ENCODE measurements around the gene KASH5. TPM values are rescaled to one million over a fixed set of nuclear protein-coding genes. Genes with fewer than 3 reads are reported as not detected.

KASH5 gene
- total and polyA plus RNA-seq, 2 of the 13 experiments (the other 11 are each of a cell fraction or from before 2014, with no cell fraction given) = not detected

GRCh38 chr19:49338691-49339300 lies 49.3 kb upstream of the KASH5 start:
- no peak for FAIRE-seq
- POLR2A ChIA-PET = no interaction called here
- intact Hi-C loops (cut with micrococcal nuclease; ENCODE audit: unreplicated experiment) = no loop called here

More at GRCh38 chr19:49338691-49339300, 49.3 kb upstream of the KASH5 start:
- WGBS (ENCODE audit: low lambda C conversion rate) = 84% methylated on average over 30 of the region's 30 CpGs
- Histone ChIP-seq H3K4me3 (replicated peaks in 1 of 3; ENCODE audit: insufficient read depth in 1 of 3, low read depth in 2 of 3, low read length in 3 of 3) (no peak overlapping the region), H3K9ac (ENCODE audit: insufficient read depth, low read depth, low read length) (no peak overlapping the region), H4K20me1 (ENCODE audit: insufficient read depth, low read length) (no peaks in the 10 kb centered on the region), H3K4me2 (ENCODE audit: low read depth, low read length) (no peak overlapping the region), H3K4me1 (ENCODE audit: insufficient read depth, low read length) (peaks cover 17% of the 10 kb centered on the region), H3K36me3 (replicated peaks in 1 of 2; ENCODE audit: control insufficient read depth in 1 of 2, insufficient read depth in 2 of 2, low read length in 2 of 2) (peaks cover 0 to 2% of the 10 kb centered on the region in 2 experiments; a peak in 1 of 5 replicates), H3K27ac (ENCODE audit: extremely low read length, insufficient read depth, low read length) (no peak overlapping the region), H3K79me2 (ENCODE audit: insufficient read depth, low read length) (no peaks in the 10 kb centered on the region), H2AFZ (ENCODE audit: low read length) (no peak overlapping the region), H3K9me3 (ENCODE audit: low read length) (no peaks in the 10 kb centered on the region), H3K27me3 (ENCODE audit: control insufficient read depth in 1 of 2, insufficient read depth in 2 of 2, low read length in 2 of 2) (no peaks in the 10 kb centered on the region)
- CTCF ChIA-PET (ENCODE audit: low intra/inter-chr PET ratio, low total read pairs) = no interaction called here
- BruUV-seq (replicated peaks) = no TSS peak
- TF ChIP-seq ZIK1 (CRISPR knock-in tag; IDR thresholded peaks at IDR 0.05; ENCODE audit: borderline replicate concordance, low read depth) (no peak), ZBTB33 (CRISPR knock-in tag; IDR thresholded peaks at IDR 0.05) (0 out of 2 replicates have a peak, but pooled peaks have one; percentile 23)
- ATAC-seq (no peak), DNase-seq (ENCODE audit: low spot score) (no peak)
- in situ Hi-C loops (cut with HindIII; ENCODE audit: extremely low pct_ligation_motif_present, low pct_unique_long_range_greater_than_20kb) = no loop called here

All from HepG2 (cell line).